Measurements from ENCODE around the gene ZDHHC5.
A peak's percentile ranks its signal among the peaks of the same experiment; 100 is the strongest.

The ZDHHC5 gene

DNA sequence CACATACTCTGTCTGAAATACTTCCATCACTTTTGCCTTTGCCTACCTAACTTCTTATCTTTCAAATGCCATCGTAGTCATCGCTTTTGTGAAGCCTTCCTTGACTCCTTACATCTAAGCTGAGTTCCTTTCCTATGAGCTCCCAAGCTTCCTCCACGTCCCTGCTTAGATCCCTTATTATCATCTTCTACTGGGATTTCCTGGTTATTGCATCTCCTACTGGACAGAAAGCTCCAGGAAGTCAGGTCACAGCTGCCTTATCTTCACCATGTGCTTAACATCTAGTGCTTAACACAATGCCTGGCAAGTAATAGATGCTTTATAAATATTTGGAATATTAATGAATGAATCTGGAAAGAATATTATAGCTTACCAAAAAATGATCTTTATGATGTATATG lies 24.1 kb upstream of the ZDHHC5 start:
- H3K9me3 ChIP-seq (ENCODE audit: insufficient read depth, low read length): no peaks in the 10 kb centered on the region
- H3K4me3 ChIP-seq (ENCODE audit: low read length): no peak overlapping the region
- H3K79me2 ChIP-seq (ENCODE audit: low read length): no peaks in the 10 kb centered on the region
- peaks cover 51% of the 10 kb centered on the region for H3K4me1 ChIP-seq (ENCODE audit: low read length)
- no peaks in the 10 kb centered on the region for H3K36me3 ChIP-seq (replicated peaks; ENCODE audit: low read depth, low read length)
- no peak overlapping the region for H2AFZ ChIP-seq (ENCODE audit: low read depth, low read length)
- H3K27me3 ChIP-seq (ENCODE audit: low read depth, low read length): peaks cover 30% of the 10 kb centered on the region
- H3K27ac ChIP-seq (ENCODE audit: low read length): no peak overlapping the region
- no peak overlapping the region for H3K9ac ChIP-seq (ENCODE audit: low read length)
- no peaks in the 10 kb centered on the region for H4K20me1 ChIP-seq (ENCODE audit: insufficient read depth, low read length)
- no peak overlapping the region; the same call in 1 of the 2 replicates for H3K4me2 ChIP-seq (ENCODE audit: low read length)
- no peak for TF ChIP-seq EZH2phosphoT487 (IDR thresholded peaks at IDR 0.05; ENCODE audit: low read depth)
- TF ChIP-seq, protein P1, sequence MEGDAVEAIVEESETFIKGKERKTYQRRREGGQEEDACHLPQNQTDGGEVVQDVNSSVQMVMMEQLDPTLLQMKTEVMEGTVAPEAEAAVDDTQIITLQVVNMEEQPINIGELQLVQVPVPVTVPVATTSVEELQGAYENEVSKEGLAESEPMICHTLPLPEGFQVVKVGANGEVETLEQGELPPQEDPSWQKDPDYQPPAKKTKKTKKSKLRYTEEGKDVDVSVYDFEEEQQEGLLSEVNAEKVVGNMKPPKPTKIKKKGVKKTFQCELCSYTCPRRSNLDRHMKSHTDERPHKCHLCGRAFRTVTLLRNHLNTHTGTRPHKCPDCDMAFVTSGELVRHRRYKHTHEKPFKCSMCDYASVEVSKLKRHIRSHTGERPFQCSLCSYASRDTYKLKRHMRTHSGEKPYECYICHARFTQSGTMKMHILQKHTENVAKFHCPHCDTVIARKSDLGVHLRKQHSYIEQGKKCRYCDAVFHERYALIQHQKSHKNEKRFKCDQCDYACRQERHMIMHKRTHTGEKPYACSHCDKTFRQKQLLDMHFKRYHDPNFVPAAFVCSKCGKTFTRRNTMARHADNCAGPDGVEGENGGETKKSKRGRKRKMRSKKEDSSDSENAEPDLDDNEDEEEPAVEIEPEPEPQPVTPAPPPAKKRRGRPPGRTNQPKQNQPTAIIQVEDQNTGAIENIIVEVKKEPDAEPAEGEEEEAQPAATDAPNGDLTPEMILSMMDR (IDR thresholded peaks at IDR 0.05; ENCODE audit: low read depth, low read length): no peak

DNA sequence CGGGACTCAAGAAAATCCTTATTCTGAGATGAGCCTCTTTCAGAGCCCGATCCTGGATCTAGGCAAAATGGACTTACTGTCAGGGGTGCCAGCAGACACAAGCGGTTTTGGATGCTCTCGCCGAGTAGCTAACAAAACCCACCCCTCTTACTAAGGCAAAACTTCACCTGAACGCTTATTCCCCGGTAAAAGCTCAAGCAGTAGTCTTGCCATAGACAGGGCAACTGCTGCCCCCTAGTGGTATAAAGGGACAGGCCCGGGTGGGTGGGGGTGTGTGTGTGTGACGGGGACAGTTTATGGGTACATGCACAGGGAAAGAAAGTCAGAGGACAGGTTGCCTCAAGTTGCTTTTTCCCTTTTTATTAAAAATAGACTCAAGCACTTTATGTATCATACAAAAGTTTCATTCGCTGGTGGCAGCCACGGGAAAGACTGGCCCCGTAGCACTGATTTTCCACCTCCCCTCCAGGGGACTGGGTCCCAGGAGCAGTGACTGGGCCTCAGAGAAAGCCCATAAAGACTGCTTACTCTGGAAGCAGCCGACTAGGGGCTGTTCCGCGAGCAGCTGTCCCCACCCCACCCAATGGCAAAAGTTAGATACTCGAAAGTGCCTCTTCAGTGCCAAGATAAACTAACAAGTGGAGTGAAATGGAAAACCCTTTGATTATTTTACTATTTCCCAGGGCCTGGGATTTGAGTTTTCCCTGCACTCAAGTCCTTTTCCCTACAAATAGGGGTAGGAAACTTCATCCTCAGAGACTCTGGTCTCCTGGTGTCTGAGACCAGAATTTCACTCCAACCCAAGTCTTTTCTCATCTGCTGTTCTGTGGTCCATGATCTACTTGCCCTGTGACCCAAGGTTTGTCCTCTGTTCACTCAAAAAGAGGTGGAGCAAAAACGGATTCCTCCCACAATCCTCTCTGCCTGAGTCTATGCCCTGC lies 22.9 kb upstream of the ZDHHC5 start:
- Histone ChIP-seq H3K79me2 (ENCODE audit: low read length) (no peaks in the 10 kb centered on the region), H2AFZ (ENCODE audit: low read depth, low read length) (peak overlapping the region; percentile 49), H4K20me1 (ENCODE audit: insufficient read depth, low read length) (no peaks in the 10 kb centered on the region), H3K4me3 (ENCODE audit: low read length) (peak overlapping the region; percentile 68), H3K4me1 (ENCODE audit: low read length) (peaks cover 46% of the 10 kb centered on the region), H3K27me3 (ENCODE audit: low read depth, low read length) (peaks cover 35% of the 10 kb centered on the region), H3K9me3 (ENCODE audit: insufficient read depth, low read length) (no peaks in the 10 kb centered on the region), H3K4me2 (ENCODE audit: low read length) (peak overlapping the region; percentile 81), H3K36me3 (replicated peaks; ENCODE audit: low read depth, low read length) (no peaks in the 10 kb centered on the region), H3K9ac (ENCODE audit: low read length) (peak overlapping the region; percentile 41), H3K27ac (ENCODE audit: low read length) (no peak overlapping the region)
- no peak for TF ChIP-seq EZH2phosphoT487 (IDR thresholded peaks at IDR 0.05; ENCODE audit: low read depth)
- TF ChIP-seq, protein P1 (IDR thresholded peaks at IDR 0.05; ENCODE audit: low read depth, low read length): peak; percentile 96

DNA sequence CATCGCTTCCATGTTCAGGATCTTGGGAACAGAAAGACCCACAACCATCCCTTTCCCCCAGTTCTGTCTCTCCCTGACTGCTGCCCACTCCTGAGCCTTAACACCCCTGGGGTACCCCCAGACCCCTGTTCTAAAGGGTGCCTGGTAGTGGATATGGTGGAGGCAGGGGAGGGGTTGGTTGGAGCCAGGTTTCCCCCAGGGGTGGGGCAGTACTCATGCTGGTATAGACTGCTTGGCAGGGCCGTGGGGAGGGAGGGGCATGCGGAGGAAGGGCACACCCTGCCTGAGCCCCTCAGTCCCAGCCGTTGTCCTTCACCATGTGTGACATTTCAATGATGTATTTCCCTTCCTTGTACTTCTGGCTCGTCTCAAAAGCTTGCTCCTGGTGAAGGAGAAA lies 22.2 kb upstream of the ZDHHC5 start:
- H2AFZ ChIP-seq (ENCODE audit: low read depth, low read length): no peak overlapping the region
- no peaks in the 10 kb centered on the region for H3K79me2 ChIP-seq (ENCODE audit: low read length)
- no peaks in the 10 kb centered on the region for H3K36me3 ChIP-seq (replicated peaks; ENCODE audit: low read depth, low read length)
- peaks cover 41% of the 10 kb centered on the region for H3K4me1 ChIP-seq (ENCODE audit: low read length)
- H3K27me3 ChIP-seq (ENCODE audit: low read depth, low read length): peaks cover 35% of the 10 kb centered on the region
- no peaks in the 10 kb centered on the region for H4K20me1 ChIP-seq (ENCODE audit: insufficient read depth, low read length)
- no peaks in the 10 kb centered on the region for H3K9me3 ChIP-seq (ENCODE audit: insufficient read depth, low read length)
- no peak overlapping the region for H3K4me3 ChIP-seq (ENCODE audit: low read length)
- no peak overlapping the region for H3K9ac ChIP-seq (ENCODE audit: low read length)
- no peak overlapping the region for H3K4me2 ChIP-seq (ENCODE audit: low read length)
- H3K27ac ChIP-seq (ENCODE audit: low read length): no peak overlapping the region
- TF ChIP-seq EZH2phosphoT487 (IDR thresholded peaks at IDR 0.05; ENCODE audit: low read depth): no peak
- TF ChIP-seq, protein P1 (IDR thresholded peaks at IDR 0.05; ENCODE audit: low read depth, low read length): no peak

DNA sequence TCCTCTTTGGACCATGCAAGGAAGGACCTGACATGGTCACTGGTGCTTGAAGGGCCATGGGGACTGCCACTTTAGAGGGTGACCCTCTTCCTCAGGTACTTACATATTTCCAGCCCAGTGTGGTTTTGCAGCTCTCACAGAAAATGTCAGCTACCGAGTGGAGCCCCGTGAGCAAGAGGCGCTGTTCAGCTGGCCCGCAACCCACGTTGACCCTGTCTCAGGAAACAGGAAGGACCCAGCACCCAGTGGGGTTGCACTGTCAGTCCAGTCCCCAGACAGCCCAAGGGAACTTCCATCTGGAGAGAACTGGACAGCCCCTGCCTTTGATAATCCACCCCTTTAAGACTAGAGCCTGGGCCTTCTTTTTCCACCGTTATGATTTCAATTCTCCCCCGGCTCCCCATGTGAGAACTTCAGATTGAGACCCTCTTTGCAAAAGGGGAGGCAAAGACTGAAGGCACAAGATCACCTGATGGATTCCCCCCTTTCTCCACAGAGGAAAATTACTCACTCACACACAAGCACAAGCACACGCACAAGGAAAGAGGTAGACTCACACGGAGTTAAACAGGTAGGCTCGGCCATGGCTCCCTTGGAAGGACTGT lies 21.6 kb upstream of the ZDHHC5 start:
- Histone ChIP-seq H3K4me1 (ENCODE audit: low read length) (peaks cover 35% of the 10 kb centered on the region), H3K36me3 (replicated peaks; ENCODE audit: low read depth, low read length) (no peaks in the 10 kb centered on the region), H3K27me3 (ENCODE audit: low read depth, low read length) (peaks cover 35% of the 10 kb centered on the region), H3K27ac (ENCODE audit: low read length) (no peak overlapping the region), H3K9ac (ENCODE audit: low read length) (no peak overlapping the region), H4K20me1 (ENCODE audit: insufficient read depth, low read length) (no peaks in the 10 kb centered on the region), H3K9me3 (ENCODE audit: insufficient read depth, low read length) (no peaks in the 10 kb centered on the region), H2AFZ (ENCODE audit: low read depth, low read length) (no peak overlapping the region), H3K79me2 (ENCODE audit: low read length) (no peaks in the 10 kb centered on the region), H3K4me3 (ENCODE audit: low read length) (no peak overlapping the region), H3K4me2 (ENCODE audit: low read length) (no peak overlapping the region)
- TF ChIP-seq, protein P1 (IDR thresholded peaks at IDR 0.05; ENCODE audit: low read depth, low read length): no peak
- no peak for TF ChIP-seq EZH2phosphoT487 (IDR thresholded peaks at IDR 0.05; ENCODE audit: low read depth)

All from OCI-LY3 (cell line).